ENCODE measurements around the gene NPAS3. TPM values are rescaled to one million over a fixed set of nuclear protein-coding genes. Genes with fewer than 3 reads are reported as not detected.
A peak's percentile ranks its signal among the peaks of the same experiment; 100 is the strongest.

Gene NPAS3
- total RNA-seq, 1 donor from 2014 or later, result 2.5 TPM

DNA sequence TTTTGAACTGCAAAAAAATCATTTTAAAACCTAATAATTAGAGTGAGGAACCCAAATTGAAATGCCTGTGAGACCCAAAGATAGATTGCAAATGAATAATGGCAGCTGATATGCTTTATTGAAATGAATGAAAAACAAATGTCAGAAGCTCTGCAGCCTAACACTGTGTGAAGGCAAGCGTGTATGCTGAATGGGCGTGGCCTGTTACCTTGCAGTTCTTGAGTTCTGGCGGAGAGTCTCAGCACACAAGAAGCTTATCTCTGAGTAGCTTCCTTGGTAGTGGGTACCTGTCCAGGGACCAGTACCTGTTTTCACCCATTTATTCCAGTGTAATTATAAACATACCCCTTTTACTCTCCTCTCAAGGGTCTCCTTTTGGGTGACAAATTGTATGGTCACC lies 341.2 kb downstream of the NPAS3 start:
- H3K27me3 ChIP-seq (ENCODE audit: low read depth), result no peaks in the 10 kb centered on the region
- no peaks in the 10 kb centered on the region for H3K36me3 ChIP-seq
- TF ChIP-seq, protein P1, sequence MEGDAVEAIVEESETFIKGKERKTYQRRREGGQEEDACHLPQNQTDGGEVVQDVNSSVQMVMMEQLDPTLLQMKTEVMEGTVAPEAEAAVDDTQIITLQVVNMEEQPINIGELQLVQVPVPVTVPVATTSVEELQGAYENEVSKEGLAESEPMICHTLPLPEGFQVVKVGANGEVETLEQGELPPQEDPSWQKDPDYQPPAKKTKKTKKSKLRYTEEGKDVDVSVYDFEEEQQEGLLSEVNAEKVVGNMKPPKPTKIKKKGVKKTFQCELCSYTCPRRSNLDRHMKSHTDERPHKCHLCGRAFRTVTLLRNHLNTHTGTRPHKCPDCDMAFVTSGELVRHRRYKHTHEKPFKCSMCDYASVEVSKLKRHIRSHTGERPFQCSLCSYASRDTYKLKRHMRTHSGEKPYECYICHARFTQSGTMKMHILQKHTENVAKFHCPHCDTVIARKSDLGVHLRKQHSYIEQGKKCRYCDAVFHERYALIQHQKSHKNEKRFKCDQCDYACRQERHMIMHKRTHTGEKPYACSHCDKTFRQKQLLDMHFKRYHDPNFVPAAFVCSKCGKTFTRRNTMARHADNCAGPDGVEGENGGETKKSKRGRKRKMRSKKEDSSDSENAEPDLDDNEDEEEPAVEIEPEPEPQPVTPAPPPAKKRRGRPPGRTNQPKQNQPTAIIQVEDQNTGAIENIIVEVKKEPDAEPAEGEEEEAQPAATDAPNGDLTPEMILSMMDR (IDR thresholded peaks at IDR 0.05; ENCODE audit: borderline replicate concordance), result no peak

DNA sequence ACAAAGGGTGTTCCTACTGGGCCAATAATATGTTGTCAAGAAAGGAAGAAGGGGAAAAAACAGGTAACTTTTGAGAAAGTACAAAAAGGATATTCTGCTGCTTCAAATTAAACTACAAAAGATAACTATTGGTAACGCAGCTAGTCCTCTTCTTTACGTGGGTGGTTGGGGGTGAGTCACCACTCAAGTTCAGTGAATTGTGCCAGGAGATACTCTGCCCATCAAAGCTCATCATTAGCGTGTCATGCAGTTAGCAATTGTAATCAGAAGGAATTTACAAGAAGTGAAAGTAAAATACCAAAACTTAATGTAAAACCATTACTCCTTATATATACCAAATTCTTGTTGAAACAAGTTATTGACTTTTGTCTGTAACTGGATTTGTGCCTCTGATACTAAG lies 342.0 kb downstream of the NPAS3 start:
- TF ChIP-seq, protein P1 (IDR thresholded peaks at IDR 0.05; ENCODE audit: borderline replicate concordance), result no peak

More for the DNA sequence above, 341.2 kb downstream of the NPAS3 start:
- Histone ChIP-seq H3K9me3 (replicated peaks) (no peaks in the 10 kb centered on the region), H3K4me1 (no peaks in the 10 kb centered on the region), H3K27ac (replicated peaks) (no peak overlapping the region), H3K4me3 (no peak overlapping the region)
- no peak for DNase-seq
- intact Hi-C loops (cut with micrococcal nuclease), result no loop called here

DNA sequence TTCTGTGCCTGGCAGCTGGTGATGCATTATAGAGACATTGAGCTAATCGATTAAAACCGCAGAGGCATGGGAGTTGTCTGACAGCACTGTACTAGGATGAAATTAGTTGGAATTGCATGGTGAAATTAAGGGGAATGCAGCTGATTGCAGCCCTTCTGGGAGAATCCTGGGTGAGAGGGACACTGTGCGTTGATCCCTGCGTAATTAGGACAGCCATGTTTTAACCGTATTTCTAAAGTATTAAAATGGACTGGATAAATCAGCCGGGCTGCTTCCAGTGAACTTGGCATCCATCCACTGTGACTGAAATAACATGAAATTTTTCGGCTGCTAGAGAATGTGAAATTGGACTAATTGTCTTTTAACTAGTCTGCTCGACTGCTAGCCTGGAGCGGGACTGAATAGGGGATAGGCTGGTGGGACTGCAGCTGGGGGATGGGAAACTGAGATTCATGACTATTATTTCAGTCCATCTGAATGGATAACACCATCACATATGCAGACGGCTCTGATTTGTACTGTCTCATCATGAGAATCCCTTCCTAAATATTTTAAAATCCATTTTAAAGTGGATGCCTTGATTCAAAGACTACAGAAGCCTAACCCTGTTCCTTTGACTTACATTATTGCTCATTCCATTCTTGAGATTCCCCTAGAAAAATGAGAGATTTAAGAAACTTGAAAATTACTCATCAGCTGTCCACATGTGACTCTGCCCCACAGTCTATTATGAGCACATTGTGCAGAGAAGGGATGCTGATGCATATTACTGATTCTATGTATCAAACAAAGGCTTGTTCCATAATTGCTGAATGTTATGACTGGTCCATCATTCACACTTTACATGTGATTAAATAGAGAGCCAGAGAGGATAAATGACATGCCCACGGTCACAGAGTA lies 343.9 kb downstream of the NPAS3 start:
- DNase-seq, result no peak
- Histone ChIP-seq H3K27ac (replicated peaks) (no peak overlapping the region), H3K9me3 (replicated peaks) (no peaks in the 10 kb centered on the region), H3K36me3 (no peaks in the 10 kb centered on the region), H3K27me3 (ENCODE audit: low read depth) (no peaks in the 10 kb centered on the region), H3K4me3 (peak overlapping the region; percentile 1), H3K4me1 (no peaks in the 10 kb centered on the region)
- intact Hi-C loops (cut with micrococcal nuclease), result no loop called here
- TF ChIP-seq, protein P1 (IDR thresholded peaks at IDR 0.05; ENCODE audit: borderline replicate concordance), result no peak

More for the DNA sequence above, 342.0 kb downstream of the NPAS3 start:
- no peaks in the 10 kb centered on the region for H3K36me3 ChIP-seq
- intact Hi-C loops (cut with micrococcal nuclease), result no loop called here
- H3K9me3 ChIP-seq (replicated peaks), result no peaks in the 10 kb centered on the region
- H3K4me3 ChIP-seq, result no peak overlapping the region
- DNase-seq, result no peak
- H3K27ac ChIP-seq (replicated peaks), result no peak overlapping the region
- H3K27me3 ChIP-seq (ENCODE audit: low read depth), result no peaks in the 10 kb centered on the region
- no peaks in the 10 kb centered on the region for H3K4me1 ChIP-seq

DNA sequence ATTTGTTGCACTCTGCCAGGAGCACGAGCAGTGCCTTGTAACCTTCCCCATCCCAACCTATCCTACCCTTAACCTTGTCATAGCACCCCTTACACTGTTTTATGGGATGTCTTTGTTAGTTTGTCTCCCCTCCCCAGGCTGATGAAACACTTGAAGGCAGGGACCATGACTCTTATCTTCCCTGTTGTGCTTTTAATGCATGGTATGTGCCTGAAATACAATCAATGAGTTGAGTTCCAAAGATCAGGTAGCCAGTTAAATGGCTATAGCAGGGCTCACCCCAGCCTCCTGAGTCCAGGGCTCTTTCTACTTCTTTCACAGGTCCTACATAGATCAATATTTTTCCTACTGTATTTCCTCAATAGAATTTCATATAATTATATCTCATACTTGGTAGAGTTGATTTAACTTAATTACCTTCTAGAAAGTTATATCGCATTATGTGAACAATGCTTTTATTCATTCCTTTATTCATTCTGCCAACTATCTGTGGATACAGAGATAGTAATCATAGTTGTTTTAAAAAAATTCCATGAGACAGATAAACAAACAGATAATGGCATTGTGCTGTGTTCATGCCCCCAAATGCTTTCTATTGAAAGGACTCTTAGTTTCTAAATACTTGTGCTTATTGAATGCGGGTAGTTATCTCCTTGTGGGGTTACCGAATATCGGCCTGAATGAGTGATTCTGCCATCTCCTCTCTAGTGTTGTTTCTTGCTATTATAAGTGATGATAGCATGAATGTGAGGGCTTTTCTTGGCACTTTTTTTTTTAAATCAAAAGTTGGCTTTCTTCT lies 347.4 kb downstream of the NPAS3 start:
- no peak overlapping the region for H3K27ac ChIP-seq (replicated peaks)
- TF ChIP-seq, protein P1 (IDR thresholded peaks at IDR 0.05; ENCODE audit: borderline replicate concordance), result no peak
- H3K4me3 ChIP-seq, result no peak overlapping the region
- H3K4me1 ChIP-seq, result no peaks in the 10 kb centered on the region
- intact Hi-C loops (cut with micrococcal nuclease), result no loop called here
- no peaks in the 10 kb centered on the region for H3K27me3 ChIP-seq (ENCODE audit: low read depth)
- H3K9me3 ChIP-seq (replicated peaks), result no peaks in the 10 kb centered on the region
- no peaks in the 10 kb centered on the region for H3K36me3 ChIP-seq
- no peak for DNase-seq

DNA sequence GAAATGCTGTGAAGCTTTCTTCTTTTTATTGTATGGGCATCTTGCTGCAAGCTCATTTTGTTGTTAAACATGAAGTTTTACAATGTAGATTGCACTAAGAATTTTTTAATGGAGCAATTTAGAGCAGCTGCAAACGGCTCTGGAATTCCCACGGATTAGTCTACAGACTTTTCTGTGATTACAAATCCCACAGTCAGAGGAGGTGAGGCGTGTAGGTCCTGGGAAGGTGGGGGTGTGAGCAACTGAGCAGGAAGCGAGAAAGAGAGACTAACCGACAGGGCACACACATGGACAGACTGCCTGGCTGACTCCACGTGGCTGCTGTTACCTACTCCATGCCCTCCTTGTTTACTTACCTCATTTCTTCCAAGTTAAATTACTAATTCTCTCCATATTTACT lies 348.5 kb downstream of the NPAS3 start:
- H3K9me3 ChIP-seq (replicated peaks), result no peaks in the 10 kb centered on the region
- no peak for DNase-seq
- no peak overlapping the region for H3K4me3 ChIP-seq
- TF ChIP-seq, protein P1 (IDR thresholded peaks at IDR 0.05; ENCODE audit: borderline replicate concordance), result no peak
- H3K27ac ChIP-seq (replicated peaks), result no peak overlapping the region
- no peaks in the 10 kb centered on the region for H3K27me3 ChIP-seq (ENCODE audit: low read depth)
- no peaks in the 10 kb centered on the region for H3K36me3 ChIP-seq
- no peaks in the 10 kb centered on the region for H3K4me1 ChIP-seq
- intact Hi-C loops (cut with micrococcal nuclease), result no loop called here
